K562 (cell line): ENCODE data around the gene ACYP2. TPM values are rescaled to one million over a fixed set of nuclear protein-coding genes. Genes with fewer than 3 reads are reported as not detected.
A peak's percentile ranks its signal among the peaks of the same experiment; 100 is the strongest.

ENCODE experiments used
- BRF2 ChIP-seq: IDR thresholded peaks from 3 replicates; pipeline ENCODE4 v1.6.1; 2011; ENCODE audit warnings: borderline replicate concordance, mild to moderate bottlenecking; ENCODE audit not compliant: insufficient read length, insufficient read depth
- CREB3L1 ChIP-seq: fragments of 450-650 bp; IDR thresholded peaks from 2 replicates; pipeline ENCODE4 v1.6.1; 2014; ENCODE audit warnings: low read depth, mild to moderate bottlenecking, moderate library complexity, borderline replicate concordance
- CREM ChIP-seq: IDR thresholded peaks from 2 replicates; pipeline ENCODE4 v1.6.1; 2014; ENCODE audit warnings: antibody characterized with exemption, low read depth
- EHMT2 ChIP-seq: fragments of 450-650 bp; IDR thresholded peaks from 2 replicates; pipeline ENCODE4 v1.6.1; 2018; ENCODE audit warnings: antibody characterized with exemption
- FOXJ2 ChIP-seq: fragments of 200-800 bp; sonication (Bioruptor generic); IDR thresholded peaks from 2 replicates; pipeline ENCODE4 v1.6.1; 2016; ENCODE audit warnings: missing genetic modification characterization, missing compliant biosample characterization
- MLLT1 ChIP-seq, 2 experiments: fragments of 450-650 bp; IDR thresholded peaks; 2 replicates each; pipeline ENCODE4 v1.6.1; 2016
- POLR2A ChIP-seq: fragments of 450-650 bp; conservative IDR thresholded peaks from 2 replicates; pipeline ENCODE4 v1.6.1; 2016
- POLR2AphosphoS5 ChIP-seq: IDR thresholded peaks from 2 replicates; pipeline ENCODE4 v1.6.1; 2011; ENCODE audit warnings: mild to moderate bottlenecking, low read depth, low read length, moderate library complexity; ENCODE audit not compliant: control insufficient read depth, insufficient read depth
- POLR2B ChIP-seq: fragments of 450-650 bp; IDR thresholded peaks from 2 replicates; pipeline ENCODE4 v1.6.1; 2018; ENCODE audit warnings: low read depth; ENCODE audit not compliant: partially characterized antibody
- RBFOX2 ChIP-seq: fragments of 200-400 bp; formaldehyde crosslinking; IDR thresholded peaks from 2 replicates; pipeline ENCODE4 v1.6.1; 2017; ENCODE audit warnings: low read depth, mild to moderate bottlenecking, low read length, moderate library complexity
- SMAD1 ChIP-seq: fragments of 150-350 bp; IDR thresholded peaks from 2 replicates; pipeline ENCODE4 v1.6.1; 2014; ENCODE audit warnings: low read length, low read depth; ENCODE audit not compliant: partially characterized antibody
- TAF1 ChIP-seq: IDR thresholded peaks from 2 replicates; pipeline ENCODE4 v1.6.1; 2011; ENCODE audit warnings: mild to moderate bottlenecking, low read length, moderate library complexity; ENCODE audit not compliant: insufficient read depth, control insufficient read depth, severe bottlenecking; ENCODE audit errors: extremely low read depth
- TAF9B ChIP-seq: fragments of 450-650 bp; IDR thresholded peaks from 2 replicates; pipeline ENCODE4 v1.6.1; 2018; ENCODE audit warnings: mild to moderate bottlenecking; ENCODE audit not compliant: partially characterized antibody
- ZNF263 ChIP-seq: sonication (generic); formaldehyde crosslinking; IDR thresholded peaks from 2 replicates; pipeline ENCODE4 v1.8.0; 2022; ENCODE audit warnings: mild to moderate bottlenecking, missing genetic modification reagents, borderline replicate concordance
- polyA plus RNA-seq, 8 experiments: library from polyadenylated mRNA; depleted of rRNA in 4 of 8; stranded (reverse) in 5 of 8; unstranded in 3 of 8; fragments of >200 nt; fragmentation: Nextera tagmentation in 2 of 8; fragmentation: Illumina TruSeq in 1 of 8; extraction: Ambion mirVana in 2 of 8; extraction: Trizol in 1 of 8; gene quantifications; 2 replicates each; pipeline versions ENCODE4 v1.2.1 to v1.2.3, GENCODE V29; 2011 to 2014; ENCODE audit warnings: inconsistent platforms in 1 of 8, missing spikeins in 1 of 8
- total RNA-seq, 7 experiments: library from RNA; depleted of rRNA in 6 of 7; stranded (reverse); fragments of >200 nt in 6 of 7; fragmentation: Illumina TruSeq in 2 of 7; extraction: Trizol in 2 of 7; gene quantifications; 2 replicates each; pipeline versions ENCODE4 v1.2.1 to v1.2.3, GENCODE V29; 2011 to 2021; ENCODE audit warnings: low replicate concordance in 1 of 7
- TF ChIP-seq, protein P1 (sequence below): fragments of 450-650 bp; IDR thresholded peaks from 2 replicates; pipeline ENCODE4 v1.6.1; 2018; ENCODE audit not compliant: partially characterized antibody
- TF ChIP-seq, protein P2 (sequence below): fragments of 450-650 bp; conservative IDR thresholded peaks from 2 replicates; pipeline ENCODE4 v1.6.1; 2016; ENCODE audit warnings: missing genetic modification characterization, low read depth, mild to moderate bottlenecking, missing compliant biosample characterization, moderate library complexity

ACYP2 gene
- total and polyA plus RNA-seq, 9 of the 15 experiments (the other 6 are each of a cell fraction or from before 2014, with no cell fraction given) = 1.0 to 4.1 (median 2.0) TPM

DNA sequence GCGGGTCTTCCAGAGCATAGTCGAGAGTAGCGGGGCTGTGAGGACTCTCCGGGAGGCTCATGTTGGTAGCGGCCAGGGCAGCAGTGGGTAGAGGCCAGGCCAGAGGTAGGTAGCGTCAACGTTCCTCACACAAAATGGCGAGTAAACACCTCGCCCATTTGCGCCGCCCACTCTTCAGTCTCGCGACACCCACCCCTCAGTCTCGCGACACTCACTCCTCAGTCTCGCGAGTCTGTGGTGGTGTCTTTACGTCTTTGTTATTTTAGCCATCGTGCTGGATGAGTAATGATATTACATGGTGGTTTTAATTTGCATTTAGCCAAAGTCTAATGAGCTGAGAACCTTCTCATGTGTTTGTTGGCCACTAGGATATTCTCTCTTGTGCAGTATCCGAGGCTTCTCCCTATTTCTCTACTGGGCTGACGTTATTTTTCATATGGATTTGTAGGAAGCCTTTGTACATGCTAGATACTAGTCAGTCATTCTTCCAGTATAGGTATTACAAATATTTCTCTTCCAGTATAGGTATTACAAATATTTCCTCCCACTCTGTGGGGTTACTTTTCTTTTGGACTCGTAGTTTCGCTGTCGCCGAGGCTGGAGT is 140.8 kb downstream of the ACYP2 start, which contains the start of gene TSPYL6 (continued):
- TF ChIP-seq BRF2 = no peak
- TF ChIP-seq SMAD1 = peak; percentile 39
- TF ChIP-seq EHMT2 = peak; percentile 29; the same call in 1 of the 2 replicates
- no peak for TF ChIP-seq ZNF263
- peak; percentile 34; the same call in 1 of the 2 replicates for TF ChIP-seq CREM
- peak; percentile 61 for TF ChIP-seq POLR2AphosphoS5
- TF ChIP-seq, protein P1, sequence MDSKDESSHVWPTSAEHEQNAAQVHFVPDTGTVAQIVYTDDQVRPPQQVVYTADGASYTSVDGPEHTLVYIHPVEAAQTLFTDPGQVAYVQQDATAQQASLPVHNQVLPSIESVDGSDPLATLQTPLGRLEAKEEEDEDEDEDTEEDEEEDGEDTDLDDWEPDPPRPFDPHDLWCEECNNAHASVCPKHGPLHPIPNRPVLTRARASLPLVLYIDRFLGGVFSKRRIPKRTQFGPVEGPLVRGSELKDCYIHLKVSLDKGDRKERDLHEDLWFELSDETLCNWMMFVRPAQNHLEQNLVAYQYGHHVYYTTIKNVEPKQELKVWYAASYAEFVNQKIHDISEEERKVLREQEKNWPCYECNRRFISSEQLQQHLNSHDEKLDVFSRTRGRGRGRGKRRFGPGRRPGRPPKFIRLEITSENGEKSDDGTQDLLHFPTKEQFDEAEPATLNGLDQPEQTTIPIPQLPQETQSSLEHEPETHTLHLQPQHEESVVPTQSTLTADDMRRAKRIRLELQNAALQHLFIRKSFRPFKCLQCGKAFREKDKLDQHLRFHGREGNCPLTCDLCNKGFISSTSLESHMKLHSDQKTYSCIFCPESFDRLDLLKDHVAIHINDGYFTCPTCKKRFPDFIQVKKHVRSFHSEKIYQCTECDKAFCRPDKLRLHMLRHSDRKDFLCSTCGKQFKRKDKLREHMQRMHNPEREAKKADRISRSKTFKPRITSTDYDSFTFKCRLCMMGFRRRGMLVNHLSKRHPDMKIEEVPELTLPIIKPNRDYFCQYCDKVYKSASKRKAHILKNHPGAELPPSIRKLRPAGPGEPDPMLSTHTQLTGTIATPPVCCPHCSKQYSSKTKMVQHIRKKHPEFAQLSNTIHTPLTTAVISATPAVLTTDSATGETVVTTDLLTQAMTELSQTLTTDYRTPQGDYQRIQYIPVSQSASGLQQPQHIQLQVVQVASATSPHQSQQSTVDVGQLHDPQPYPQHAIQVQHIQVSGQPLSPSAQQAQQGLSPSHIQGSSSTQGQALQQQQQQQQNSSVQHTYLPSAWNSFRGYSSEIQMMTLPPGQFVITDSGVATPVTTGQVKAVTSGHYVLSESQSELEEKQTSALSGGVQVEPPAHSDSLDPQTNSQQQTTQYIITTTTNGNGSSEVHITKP = no peak
- TF ChIP-seq POLR2A = peak; percentile 77
- TF ChIP-seq, protein P2, sequence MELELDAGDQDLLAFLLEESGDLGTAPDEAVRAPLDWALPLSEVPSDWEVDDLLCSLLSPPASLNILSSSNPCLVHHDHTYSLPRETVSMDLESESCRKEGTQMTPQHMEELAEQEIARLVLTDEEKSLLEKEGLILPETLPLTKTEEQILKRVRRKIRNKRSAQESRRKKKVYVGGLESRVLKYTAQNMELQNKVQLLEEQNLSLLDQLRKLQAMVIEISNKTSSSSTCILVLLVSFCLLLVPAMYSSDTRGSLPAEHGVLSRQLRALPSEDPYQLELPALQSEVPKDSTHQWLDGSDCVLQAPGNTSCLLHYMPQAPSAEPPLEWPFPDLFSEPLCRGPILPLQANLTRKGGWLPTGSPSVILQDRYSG (tag) = no peak
- TF ChIP-seq POLR2B = peak; percentile 62
- peak; percentile 90 for TF ChIP-seq RBFOX2
- peak; percentile 27 for TF ChIP-seq TAF9B
- TF ChIP-seq TAF1 = peak; percentile 39
- 0 out of 4 replicates have a peak, but pooled peaks of 1 of the 2 experiments have one; percentile 27 for TF ChIP-seq MLLT1 (IDR thresholded peaks at IDR 0.05)
- peak; percentile 95 for TF ChIP-seq CREB3L1
- TF ChIP-seq FOXJ2 (tag) = peak; percentile 86
